Endodermal cell (in vitro differentiated cells): Measurements from ENCODE around the gene BEND2. TPM values are rescaled to one million over a fixed set of nuclear protein-coding genes. Genes with fewer than 3 reads are reported as not detected.

ENCODE experiments used
- DNase-seq: peaks from one replicate; pipeline ENCODE4 v3.0.0-alpha.2; 2017
- H3K27ac ChIP-seq: 2 replicates; pipeline ENCODE4 v1.5.1; 2013; ENCODE audit warnings: mild to moderate bottlenecking, low read depth, low read length, moderate library complexity
- H3K27me3 ChIP-seq: 2 replicates; pipeline ENCODE4 v1.6.1; 2013; ENCODE audit warnings: mild to moderate bottlenecking, low read length, moderate library complexity; ENCODE audit not compliant: insufficient read depth, control insufficient read depth, poor library complexity, severe bottlenecking
- H3K36me3 ChIP-seq: 2 replicates; pipeline ENCODE4 v1.7.0; 2013; ENCODE audit warnings: mild to moderate bottlenecking, low read length, moderate library complexity; ENCODE audit not compliant: control insufficient read depth, insufficient read depth
- H3K4me1 ChIP-seq: one replicate; pipeline ENCODE4 v1.7.0; 2013; ENCODE audit warnings: low read length; ENCODE audit not compliant: control insufficient read depth, insufficient read depth
- H3K4me3 ChIP-seq: 2 replicates; pipeline ENCODE4 v1.5.1; 2013; ENCODE audit warnings: mild to moderate bottlenecking, low read length, moderate library complexity
- H3K9ac ChIP-seq: 2 replicates; pipeline ENCODE4 v1.6.1; 2013; ENCODE audit warnings: mild to moderate bottlenecking, low read length, moderate library complexity; ENCODE audit not compliant: poor library complexity, severe bottlenecking; ENCODE audit errors: extremely low read depth
- H3K9me3 ChIP-seq: 2 replicates; pipeline ENCODE4 v1.6.1; 2013; ENCODE audit warnings: mild to moderate bottlenecking, low read length, moderate library complexity; ENCODE audit not compliant: control insufficient read depth
- H3K27ac Mint-ChIP-seq: 2 replicates; pipeline ENCODE4 v1.8.0; 2020; ENCODE audit warnings: mixed read lengths
- H3K27me3 Mint-ChIP-seq: 2 replicates; pipeline ENCODE4 v1.8.0; 2021; ENCODE audit warnings: mild to moderate bottlenecking, mixed read lengths; ENCODE audit not compliant: insufficient read depth
- H3K36me3 Mint-ChIP-seq: 2 replicates; pipeline ENCODE4 v1.8.0; 2020; ENCODE audit warnings: low read depth, mixed read lengths
- H3K4me1 Mint-ChIP-seq: 2 replicates; pipeline ENCODE4 v1.8.0; 2020; ENCODE audit warnings: mixed read lengths
- H3K4me3 Mint-ChIP-seq: 2 replicates; pipeline ENCODE4 v1.8.0; 2020; ENCODE audit warnings: mild to moderate bottlenecking, moderate library complexity, mixed read lengths
- H3K9me3 Mint-ChIP-seq: 2 replicates; pipeline ENCODE4 v1.8.0; 2020; ENCODE audit warnings: mild to moderate bottlenecking, mixed read lengths
- WGBS, 2 experiments: methylation state at CpG; one replicate each; pipeline versions ENCODE4 v1.1.5 to v1.1.7; 2013; ENCODE audit warnings: missing lambda C conversion rate in 2 of 2, mixed read lengths in 1 of 2; ENCODE audit not compliant: insufficient coverage in 1 of 2, insufficient read length in 1 of 2; 5-methylcytosine and 5-hydroxymethylcytosine counted together
- total RNA-seq, 2 donors: library from RNA; stranded (reverse); fragmentation: NEBNext Ultra II Directional in 1 of 2; extraction: Animal tissue kit (Norgen Biotek cat#: 25700) in 1 of 2; gene quantifications; 2 replicates in 1 of 2; 3 replicates in 1 of 2; pipeline ENCODE4 v1.2.1, GENCODE V29; 2021
- TF ChIP-seq, protein P1 (sequence below): fragments of 200-600 bp; sonication (generic); conservative IDR thresholded peaks from 2 replicates; pipeline ENCODE4 v1.5.0; 2021; ENCODE audit warnings: antibody characterized with exemption, mild to moderate bottlenecking

The BEND2 gene
- total RNA-seq, 2 donors from 2014 or later: not detected

DNA sequence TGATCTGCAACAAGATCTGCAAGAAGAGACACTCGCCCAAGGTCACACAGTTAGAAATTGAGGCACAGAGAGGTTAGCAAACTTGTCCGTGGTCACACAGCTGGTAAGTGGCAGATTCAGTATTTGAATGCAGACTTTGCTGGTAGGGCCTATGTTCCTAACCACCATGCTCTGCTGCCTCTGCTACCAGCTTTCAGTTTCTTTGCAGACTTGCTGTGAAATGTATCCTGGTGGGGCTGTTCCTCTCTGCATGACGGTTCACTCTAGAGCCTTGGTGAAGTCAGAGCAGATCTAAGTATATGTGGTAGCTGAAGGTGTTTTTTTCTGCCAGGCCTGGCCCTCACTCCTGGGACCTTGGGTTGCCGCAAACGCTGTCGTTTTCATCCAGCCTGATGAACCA, 87.1 kb downstream of the BEND2 start:
- peaks cover 56% of the 10 kb centered on the region for H3K9me3 Mint-ChIP-seq

DNA sequence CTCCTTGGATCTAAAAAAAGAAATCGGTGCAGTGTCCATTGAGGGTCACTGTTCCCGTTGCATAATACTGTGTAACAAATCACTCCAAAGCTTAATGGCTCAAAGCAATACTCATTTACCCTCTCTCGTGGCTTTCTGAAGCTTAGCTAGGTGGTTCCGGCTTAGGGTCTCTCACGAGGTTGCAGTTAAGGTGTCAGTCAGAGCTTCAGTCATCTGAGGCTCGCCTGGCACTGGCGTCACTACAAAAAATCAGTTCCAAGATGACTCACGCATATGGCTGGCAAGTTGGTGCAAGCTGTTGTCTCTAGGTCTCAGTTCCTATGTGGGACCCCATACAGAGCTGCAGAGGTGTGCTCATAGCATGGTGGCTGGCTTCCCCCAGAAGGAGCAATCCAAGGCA, 91.0 kb downstream of the BEND2 start:
- Mint-ChIP-seq H3K4me3 (no peak overlapping the region), H3K27me3 (peaks cover 2% of the 10 kb centered on the region), H3K27ac (no peak overlapping the region), H3K9me3 (peaks cover 53% of the 10 kb centered on the region), H3K4me1 (no peaks in the 10 kb centered on the region), H3K36me3 (no peaks in the 10 kb centered on the region)
- H3K9ac ChIP-seq: no peak overlapping the region
- H3K27me3 ChIP-seq: no peaks in the 10 kb centered on the region
- no peak overlapping the region for H3K4me3 ChIP-seq
- peak; percentile 32 for DNase-seq
- WGBS, 2 experiments: 80 to 95% methylated on average over 1 to 7 of the region's 8 CpGs
- TF ChIP-seq, protein P1, sequence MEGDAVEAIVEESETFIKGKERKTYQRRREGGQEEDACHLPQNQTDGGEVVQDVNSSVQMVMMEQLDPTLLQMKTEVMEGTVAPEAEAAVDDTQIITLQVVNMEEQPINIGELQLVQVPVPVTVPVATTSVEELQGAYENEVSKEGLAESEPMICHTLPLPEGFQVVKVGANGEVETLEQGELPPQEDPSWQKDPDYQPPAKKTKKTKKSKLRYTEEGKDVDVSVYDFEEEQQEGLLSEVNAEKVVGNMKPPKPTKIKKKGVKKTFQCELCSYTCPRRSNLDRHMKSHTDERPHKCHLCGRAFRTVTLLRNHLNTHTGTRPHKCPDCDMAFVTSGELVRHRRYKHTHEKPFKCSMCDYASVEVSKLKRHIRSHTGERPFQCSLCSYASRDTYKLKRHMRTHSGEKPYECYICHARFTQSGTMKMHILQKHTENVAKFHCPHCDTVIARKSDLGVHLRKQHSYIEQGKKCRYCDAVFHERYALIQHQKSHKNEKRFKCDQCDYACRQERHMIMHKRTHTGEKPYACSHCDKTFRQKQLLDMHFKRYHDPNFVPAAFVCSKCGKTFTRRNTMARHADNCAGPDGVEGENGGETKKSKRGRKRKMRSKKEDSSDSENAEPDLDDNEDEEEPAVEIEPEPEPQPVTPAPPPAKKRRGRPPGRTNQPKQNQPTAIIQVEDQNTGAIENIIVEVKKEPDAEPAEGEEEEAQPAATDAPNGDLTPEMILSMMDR: no peak
- no peaks in the 10 kb centered on the region for H3K9me3 ChIP-seq
- H3K36me3 ChIP-seq: no peaks in the 10 kb centered on the region
- H3K27ac ChIP-seq: no peak overlapping the region
- H3K4me1 ChIP-seq: no peaks in the 10 kb centered on the region

More for the DNA sequence above, 87.1 kb downstream of the BEND2 start:
- DNase-seq: no peak
- H3K36me3 Mint-ChIP-seq: no peaks in the 10 kb centered on the region
- H3K4me1 ChIP-seq: no peaks in the 10 kb centered on the region
- H3K27me3 Mint-ChIP-seq: peaks cover 2% of the 10 kb centered on the region
- H3K9me3 ChIP-seq: no peaks in the 10 kb centered on the region
- H3K4me3 Mint-ChIP-seq: no peak overlapping the region
- TF ChIP-seq, protein P1: no peak
- no peak overlapping the region for H3K4me3 ChIP-seq
- no peak overlapping the region for H3K27ac ChIP-seq
- no peaks in the 10 kb centered on the region for H3K27me3 ChIP-seq
- no peak overlapping the region for H3K9ac ChIP-seq
- H3K4me1 Mint-ChIP-seq: no peaks in the 10 kb centered on the region
- no peaks in the 10 kb centered on the region for H3K36me3 ChIP-seq
- no peak overlapping the region for H3K27ac Mint-ChIP-seq
- 67 to 98% methylated on average over 1 to 6 of the region's 6 CpGs for WGBS, 2 experiments

DNA sequence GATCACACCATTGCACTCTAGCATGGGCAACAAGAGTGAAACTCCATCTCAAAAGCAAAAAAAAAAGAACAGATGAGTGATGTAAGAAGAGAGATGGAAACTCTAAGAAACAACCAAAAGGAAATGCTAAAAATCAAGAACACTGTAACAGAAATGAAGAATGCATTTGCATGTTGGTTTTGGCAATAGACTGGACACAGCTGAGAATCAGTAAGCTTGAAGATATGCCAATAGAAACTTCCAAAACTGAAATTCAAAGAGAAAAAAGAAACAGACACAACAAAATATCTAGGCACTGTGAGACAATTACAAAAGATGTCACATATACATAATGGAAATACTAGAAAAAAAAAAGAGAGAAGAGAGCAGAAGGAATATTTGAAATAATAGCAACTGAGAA, 93.7 kb downstream of the BEND2 start:
- Mint-ChIP-seq H3K27me3 (peaks cover 3% of the 10 kb centered on the region), H3K4me1 (no peaks in the 10 kb centered on the region), H3K36me3 (no peaks in the 10 kb centered on the region), H3K4me3 (no peak overlapping the region), H3K9me3 (peaks cover 56% of the 10 kb centered on the region), H3K27ac (no peak overlapping the region)
- TF ChIP-seq, protein P1: no peak
- Histone ChIP-seq H3K27ac (no peak overlapping the region), H3K4me1 (no peaks in the 10 kb centered on the region), H3K9ac (no peak overlapping the region), H3K36me3 (no peaks in the 10 kb centered on the region), H3K9me3 (no peaks in the 10 kb centered on the region), H3K27me3 (no peaks in the 10 kb centered on the region), H3K4me3 (no peak overlapping the region)
- DNase-seq: no peak
